ENCODE measurements around the gene ARID1B. TPM values are rescaled to one million over a fixed set of nuclear protein-coding genes. Genes with fewer than 3 reads are reported as not detected.

Gene ARID1B
- total and polyA plus RNA-seq, 8 donors: 67.6 to 102 (median 99.0) TPM

DNA sequence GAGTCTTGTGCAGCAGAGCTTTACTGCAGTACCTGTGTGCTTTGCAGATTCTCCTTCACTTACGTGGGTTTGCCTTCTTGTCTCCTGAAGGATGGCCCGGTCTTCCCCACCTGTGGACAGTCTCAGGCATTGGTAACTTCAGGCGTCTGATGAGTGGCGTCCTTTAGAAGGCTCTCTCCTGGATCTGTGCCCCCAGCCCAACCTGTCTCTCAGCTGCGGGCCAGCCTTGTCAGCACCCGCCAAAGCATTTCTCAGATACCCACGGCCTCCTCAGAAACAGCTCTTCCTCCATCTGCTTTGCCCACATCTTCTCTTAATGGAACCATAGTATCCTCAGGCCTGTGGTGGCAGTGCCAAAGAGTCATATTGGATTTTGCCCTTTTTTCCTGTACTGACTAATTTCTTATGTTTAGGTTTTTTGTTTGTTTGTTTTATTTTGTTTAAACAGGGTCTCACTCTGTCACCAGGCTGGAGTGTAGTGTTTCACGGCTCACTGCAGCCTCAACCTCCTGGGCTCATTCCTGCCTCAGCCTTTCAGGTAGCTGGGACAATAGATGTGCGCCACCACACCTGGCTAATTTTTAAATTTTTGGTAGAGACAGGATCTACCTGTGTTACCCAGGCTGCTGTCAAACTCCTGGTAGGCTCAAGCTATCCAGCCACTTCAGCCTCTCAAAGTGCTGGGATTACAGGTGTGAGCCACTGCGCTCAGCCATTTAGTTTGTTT is 96.6 kb downstream of the ARID1B start:
- H3K4me1 ChIP-seq: peaks cover 0 to 7% of the 10 kb centered on the region in 2 donors
- no peak overlapping the region for H3K27ac ChIP-seq
- ATAC-seq: no peak
- no peak overlapping the region for H3K4me3 ChIP-seq
- H3K36me3 ChIP-seq: no peaks in the 10 kb centered on the region
- H3K27me3 ChIP-seq: no peaks in the 10 kb centered on the region
- intact Hi-C loops (cut with DNase I): no loop called here
- TF ChIP-seq CTCF (IDR thresholded peaks at IDR 0.05): no peak
- no peak for DNase-seq
- no peaks in the 10 kb centered on the region for H3K9me3 ChIP-seq

DNA sequence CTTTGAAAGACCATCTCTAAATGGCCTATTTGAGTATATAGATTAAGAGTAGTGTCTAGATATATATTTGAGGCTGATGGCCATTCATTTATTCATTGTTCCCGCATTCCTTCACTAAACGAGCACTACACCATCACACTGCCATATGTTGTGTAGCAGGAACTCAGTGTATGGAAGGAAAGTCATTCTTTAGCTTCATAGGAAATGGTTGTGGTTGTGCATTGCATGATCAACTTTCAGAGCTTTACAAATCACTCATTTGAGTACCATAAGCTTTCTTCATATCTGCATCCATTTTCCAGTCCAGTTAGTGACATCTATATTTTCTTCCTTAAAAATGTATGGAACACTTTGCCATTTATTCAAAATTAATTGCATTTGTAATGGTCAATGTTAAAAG is 97.9 kb downstream of the ARID1B start:
- ATAC-seq: no peak
- Histone ChIP-seq H3K4me3 (no peak overlapping the region), H3K36me3 (no peaks in the 10 kb centered on the region), H3K9me3 (no peaks in the 10 kb centered on the region), H3K4me1 (peaks cover 0 to 19% of the 10 kb centered on the region in 2 donors), H3K27ac (no peak overlapping the region), H3K27me3 (no peaks in the 10 kb centered on the region)
- DNase-seq: no peak
- TF ChIP-seq CTCF (IDR thresholded peaks at IDR 0.05): no peak
- intact Hi-C loops (cut with DNase I): no loop called here

- no peaks in the 10 kb centered on the region for H3K9me3 ChIP-seq
- H3K36me3 ChIP-seq: no peaks in the 10 kb centered on the region
- H3K4me3 ChIP-seq: no peak overlapping the region
- intact Hi-C loops (cut with DNase I): no loop called here
- no peaks in the 10 kb centered on the region for H3K27me3 ChIP-seq
- H3K27ac ChIP-seq: no peak overlapping the region
- no peak for TF ChIP-seq CTCF (IDR thresholded peaks at IDR 0.05)
- peaks cover 3 to 32% of the 10 kb centered on the region in 2 donors for H3K4me1 ChIP-seq
- DNase-seq (no peak), ATAC-seq (no peak)
These were observed 99.1 kb downstream of the ARID1B start for GRCh38 chr6:156876302-156876701.

DNA sequence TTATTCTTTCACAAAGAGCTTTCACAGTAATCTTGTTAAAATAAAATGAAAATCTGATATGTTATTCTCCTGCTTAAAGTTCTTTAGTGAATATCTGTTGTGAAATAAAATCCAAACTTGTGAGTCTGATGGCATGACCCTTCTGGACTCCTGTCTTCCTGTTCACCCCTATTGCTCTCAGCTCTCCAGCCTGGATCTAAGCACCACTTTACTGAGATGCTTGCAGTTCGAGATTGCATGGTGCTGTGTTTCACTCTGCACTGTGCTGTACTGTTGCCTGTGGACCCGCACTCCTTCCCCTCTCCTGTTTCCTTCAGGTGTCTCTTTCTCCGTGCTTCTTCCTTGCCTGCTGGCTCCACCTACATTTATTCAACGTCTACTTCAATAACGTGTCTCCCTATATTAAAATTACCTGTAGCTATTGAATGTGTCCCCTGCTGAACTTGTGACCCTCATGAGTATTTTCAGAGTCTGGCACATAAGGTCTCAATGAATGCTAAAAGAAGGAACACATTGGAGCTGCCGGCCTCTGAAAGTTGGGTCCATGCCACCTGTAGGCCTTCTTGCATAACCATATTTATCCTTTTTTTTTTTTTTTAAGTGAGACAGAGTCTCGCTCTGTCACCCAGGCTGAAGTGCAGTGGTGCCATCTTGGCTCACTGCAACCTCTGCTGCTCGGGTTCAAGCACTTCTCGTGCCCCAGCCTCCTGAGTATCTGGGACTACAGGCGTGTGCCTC is 100.1 kb downstream of the ARID1B start:
- peaks cover 3 to 41% of the 10 kb centered on the region in 2 donors for H3K4me1 ChIP-seq
- no peak for DNase-seq
- intact Hi-C loops (cut with DNase I): no loop called here
- no peaks in the 10 kb centered on the region for H3K27me3 ChIP-seq
- ATAC-seq: no peak
- TF ChIP-seq CTCF (IDR thresholded peaks at IDR 0.05): no peak
- H3K9me3 ChIP-seq: no peaks in the 10 kb centered on the region
- no peak overlapping the region for H3K4me3 ChIP-seq
- no peak overlapping the region for H3K27ac ChIP-seq
- H3K36me3 ChIP-seq: no peaks in the 10 kb centered on the region

GRCh38 chr6:156878681-156879080 is 101.5 kb downstream of the ARID1B start:
- no peak for TF ChIP-seq CTCF (IDR thresholded peaks at IDR 0.05)
- Histone ChIP-seq H3K27ac (no peak overlapping the region), H3K9me3 (no peaks in the 10 kb centered on the region), H3K36me3 (no peaks in the 10 kb centered on the region), H3K27me3 (no peaks in the 10 kb centered on the region), H3K4me3 (no peak overlapping the region), H3K4me1 (peaks cover 10 to 48% of the 10 kb centered on the region in 2 donors)
- DNase-seq: no peak
- no peak for ATAC-seq
- intact Hi-C loops (cut with DNase I): no loop called here
